ENCODE measurements around the gene APEH. TPM values are rescaled to one million over a fixed set of nuclear protein-coding genes. Genes with fewer than 3 reads are reported as not detected.

APEH gene
- total and polyA plus RNA-seq, 2 donors (not counting 1 experiment from before 2014, with no cell fraction given) = 52.6 to 137 TPM

GRCh38 chr3:49705390-49705960 lies 31.3 kb downstream of the APEH start:
- Histone ChIP-seq H4K20me1 (ENCODE audit: control insufficient read depth, extremely low read depth, insufficient read depth, low read length) (peaks cover 2% of the 10 kb centered on the region), H2AFZ (ENCODE audit: low read length) (no peak overlapping the region), H3K4me3 (replicated peaks in 1 of 4; ENCODE audit: control extremely low read depth in 1 of 4, insufficient read depth in 1 of 4, low read depth in 3 of 4, low read length in 4 of 4) (no peak overlapping the region), H3K27me3 (ENCODE audit: control insufficient read depth, insufficient read depth, low read length) (no peaks in the 10 kb centered on the region), H3K4me2 (ENCODE audit: extremely low read depth, insufficient read depth, low read length) (no peak overlapping the region), H3K9ac (ENCODE audit: insufficient read depth, low read length) (no peak overlapping the region), H3K27ac (ENCODE audit: insufficient read depth, low read length) (no peak overlapping the region), H3K79me2 (ENCODE audit: control insufficient read depth, insufficient read depth, low read length) (no peaks in the 10 kb centered on the region), H3K36me3 (ENCODE audit: control insufficient read depth, insufficient read depth, low read length) (peaks cover 7% of the 10 kb centered on the region), H3K9me3 (ENCODE audit: control insufficient read depth, insufficient read depth, low read depth, low read length) (no peaks in the 10 kb centered on the region), H3K4me1 (ENCODE audit: control insufficient read depth, extremely low read depth, insufficient read depth, low read length) (no peaks in the 10 kb centered on the region)
- DNase-seq (ENCODE audit: low read depth in 2 of 2) = no peak
- no peak for TF ChIP-seq CTCF (conservative IDR thresholded peaks at IDR 0.05 in 1 of 2, IDR thresholded peaks at IDR 0.05 in 1 of 2; ENCODE audit: low read depth in 1 of 2, low read length in 2 of 2)
- no peak for TF ChIP-seq EZH2 (IDR thresholded peaks at IDR 0.05; ENCODE audit: low read length, missing control alignments)

GRCh38 chr3:49706456-49707112 lies 32.4 kb downstream of the APEH start:
- TF ChIP-seq EZH2 (IDR thresholded peaks at IDR 0.05; ENCODE audit: low read length, missing control alignments) (no peak), CTCF (conservative IDR thresholded peaks at IDR 0.05 in 1 of 2, IDR thresholded peaks at IDR 0.05 in 1 of 2; ENCODE audit: low read depth in 1 of 2, low read length in 2 of 2) (no peak)
- H3K36me3 ChIP-seq (ENCODE audit: control insufficient read depth, insufficient read depth, low read length) = peaks cover 7% of the 10 kb centered on the region
- H3K27me3 ChIP-seq (ENCODE audit: control insufficient read depth, insufficient read depth, low read length) = no peaks in the 10 kb centered on the region
- no peak for DNase-seq (ENCODE audit: low read depth in 2 of 2)
- H3K4me2 ChIP-seq (ENCODE audit: extremely low read depth, insufficient read depth, low read length) = no peak overlapping the region
- H3K9me3 ChIP-seq (ENCODE audit: control insufficient read depth, insufficient read depth, low read depth, low read length) = no peaks in the 10 kb centered on the region
- H3K9ac ChIP-seq (ENCODE audit: insufficient read depth, low read length) = no peak overlapping the region
- H3K4me1 ChIP-seq (ENCODE audit: control insufficient read depth, extremely low read depth, insufficient read depth, low read length) = no peaks in the 10 kb centered on the region
- H3K27ac ChIP-seq (ENCODE audit: insufficient read depth, low read length) = no peak overlapping the region
- H3K4me3 ChIP-seq (replicated peaks in 1 of 4; ENCODE audit: control extremely low read depth in 1 of 4, insufficient read depth in 1 of 4, low read depth in 3 of 4, low read length in 4 of 4) = no peak overlapping the region
- no peaks in the 10 kb centered on the region for H3K79me2 ChIP-seq (ENCODE audit: control insufficient read depth, insufficient read depth, low read length)
- no peak overlapping the region for H2AFZ ChIP-seq (ENCODE audit: low read length)
- H4K20me1 ChIP-seq (ENCODE audit: control insufficient read depth, extremely low read depth, insufficient read depth, low read length) = peaks cover 2% of the 10 kb centered on the region

- Histone ChIP-seq H3K27me3 (ENCODE audit: control insufficient read depth, insufficient read depth, low read length) (no peaks in the 10 kb centered on the region), H3K27ac (ENCODE audit: insufficient read depth, low read length) (no peak overlapping the region), H3K9ac (ENCODE audit: insufficient read depth, low read length) (no peak overlapping the region), H2AFZ (ENCODE audit: low read length) (no peak overlapping the region), H3K36me3 (ENCODE audit: control insufficient read depth, insufficient read depth, low read length) (peaks cover 7% of the 10 kb centered on the region), H3K4me2 (ENCODE audit: extremely low read depth, insufficient read depth, low read length) (no peak overlapping the region), H4K20me1 (ENCODE audit: control insufficient read depth, extremely low read depth, insufficient read depth, low read length) (peaks cover 2% of the 10 kb centered on the region), H3K4me3 (replicated peaks in 1 of 4; ENCODE audit: control extremely low read depth in 1 of 4, insufficient read depth in 1 of 4, low read depth in 3 of 4, low read length in 4 of 4) (no peak overlapping the region), H3K9me3 (ENCODE audit: control insufficient read depth, insufficient read depth, low read depth, low read length) (no peaks in the 10 kb centered on the region), H3K4me1 (ENCODE audit: control insufficient read depth, extremely low read depth, insufficient read depth, low read length) (no peaks in the 10 kb centered on the region), H3K79me2 (ENCODE audit: control insufficient read depth, insufficient read depth, low read length) (no peaks in the 10 kb centered on the region)
- DNase-seq (ENCODE audit: low read depth in 2 of 2) = peak in 1 of 2 donors; percentile 38
- TF ChIP-seq CTCF (conservative IDR thresholded peaks at IDR 0.05 in 1 of 2, IDR thresholded peaks at IDR 0.05 in 1 of 2; ENCODE audit: low read depth in 1 of 2, low read length in 2 of 2) (no peak), EZH2 (IDR thresholded peaks at IDR 0.05; ENCODE audit: low read length, missing control alignments) (no peak)
Observed at GRCh38 chr3:49707113-49707480, 32.9 kb downstream of the APEH start.

Data from fibroblast of lung (primary cell).